Middle frontal gyrus (tissue), 1 donor: Measurements from ENCODE around the gene FGL2.
"Not testable (repeated sequence)": the region's sequence is repeated elsewhere in the genome, so short reads cannot be mapped to it uniquely, and the experiment has no call there.

Source experiments
- DNase-seq: peaks from one replicate; pipeline ENCODE4 v3.0.0-alpha.2; 2015; ENCODE audit warnings: low spot score; ENCODE audit errors: extremely low spot score

FGL2 gene

DNA sequence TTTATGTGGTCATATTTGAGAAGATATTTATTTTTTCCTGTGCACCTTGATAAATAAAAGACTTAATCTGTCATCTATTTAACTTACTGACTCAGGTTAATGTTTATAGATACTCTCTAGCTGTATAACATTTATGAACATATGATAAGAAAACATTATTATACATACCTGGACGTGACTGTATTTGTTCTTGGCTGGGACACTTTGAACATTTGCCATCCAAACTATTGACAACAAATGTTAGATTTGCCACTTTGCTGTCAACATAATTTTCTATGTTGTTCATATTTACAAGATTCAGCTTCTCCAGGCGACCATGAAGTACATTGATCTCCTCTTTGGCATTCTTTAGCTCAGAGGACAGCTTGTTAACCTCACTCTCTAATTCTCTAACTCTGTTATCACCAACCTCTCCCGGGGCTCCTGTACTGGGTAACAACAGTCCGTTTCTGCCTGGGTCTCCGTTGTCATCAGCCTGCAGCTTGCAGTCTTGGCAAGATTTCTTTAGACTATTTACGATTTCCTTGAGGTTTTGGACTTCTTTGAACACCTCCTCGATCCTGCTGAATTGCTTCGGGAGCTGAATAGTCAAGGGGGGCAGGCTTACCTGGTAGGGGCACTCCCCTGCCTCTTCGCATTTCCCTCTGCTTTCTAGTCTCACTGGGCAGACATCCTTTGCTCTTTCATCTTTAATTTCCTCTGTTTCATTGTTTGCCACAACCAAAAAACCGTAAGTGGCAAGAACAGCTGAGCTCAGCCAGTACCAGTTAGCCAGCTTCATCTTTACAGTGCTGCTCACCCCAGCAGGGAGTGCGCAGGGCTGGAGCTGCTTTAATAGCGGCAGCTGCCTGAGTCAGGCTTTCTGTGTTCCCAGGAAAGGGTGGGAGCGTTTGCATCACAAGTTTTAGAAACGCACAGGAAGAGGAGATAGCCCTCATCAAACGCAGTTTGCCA, at the start of gene FGL2:
Gene FGL2, minus strand, starts transcription at position 807 of the 954 bp plus-strand sequence. Its CDS starts 26 bp downstream, at position 781.
- DNase-seq: no peak

- DNase-seq: no peak
Observed at GRCh38 chr7:77248154-77248553, 48.5 kb upstream of the FGL2 start.

DNA sequence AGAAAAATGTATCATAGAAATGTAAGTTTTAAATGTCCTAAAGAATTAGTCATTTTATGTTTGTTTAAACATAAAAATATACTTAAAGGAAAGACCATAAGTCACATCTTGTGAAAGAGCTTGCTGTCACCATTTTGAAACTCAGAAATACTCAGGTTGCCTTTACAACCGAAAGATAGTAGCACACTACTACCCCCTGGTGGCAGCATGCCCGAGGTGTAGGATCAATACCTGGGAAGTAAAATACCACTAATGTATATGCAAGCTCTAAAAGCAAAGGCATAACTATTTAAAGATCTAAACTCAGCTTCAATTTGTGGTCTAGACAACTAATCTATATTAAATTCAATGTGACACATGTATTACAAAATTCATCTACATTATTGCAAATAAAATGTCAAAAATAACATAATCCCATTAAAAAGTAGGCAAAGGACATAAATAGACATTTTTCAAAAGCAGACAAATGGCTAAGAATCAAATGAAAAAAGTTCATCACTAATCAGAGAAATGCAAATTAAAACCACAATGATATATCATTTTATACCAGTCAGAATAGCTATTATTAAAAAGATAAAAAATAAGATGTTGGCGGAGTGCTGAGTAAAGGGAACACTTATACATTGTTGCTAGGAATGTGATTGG, 47.7 kb upstream of the FGL2 start:
- DNase-seq: peak; percentile 16

DNA sequence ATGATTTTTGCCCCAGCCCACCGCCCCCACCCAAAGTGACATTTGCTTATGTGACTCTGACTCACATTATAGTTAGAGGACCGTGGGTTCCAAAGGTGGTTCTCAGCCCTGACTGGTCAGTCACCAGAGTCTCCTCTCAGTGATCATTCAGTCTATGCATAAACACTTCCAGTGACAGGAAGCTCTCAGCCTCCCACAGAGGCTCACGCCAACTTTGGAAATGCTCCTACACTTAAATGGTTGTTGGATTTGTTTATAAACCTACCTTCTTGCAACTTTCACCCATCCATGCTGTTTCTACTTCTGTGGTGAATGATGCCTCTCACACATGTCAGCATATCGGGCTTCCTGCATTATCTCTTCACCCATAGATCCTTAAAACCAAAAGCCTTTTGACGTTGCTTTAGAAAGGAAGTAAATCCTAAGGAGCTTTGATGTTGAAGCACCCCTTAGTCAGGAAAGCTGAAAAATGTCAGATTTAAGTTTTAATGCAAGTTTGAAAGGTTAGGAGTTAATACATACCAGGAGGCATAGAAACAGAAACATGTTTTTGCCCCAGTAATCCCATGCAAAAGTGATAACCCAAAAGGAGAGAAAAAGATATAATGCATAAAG, 46.5 kb upstream of the FGL2 start:
- no peak for DNase-seq

DNA sequence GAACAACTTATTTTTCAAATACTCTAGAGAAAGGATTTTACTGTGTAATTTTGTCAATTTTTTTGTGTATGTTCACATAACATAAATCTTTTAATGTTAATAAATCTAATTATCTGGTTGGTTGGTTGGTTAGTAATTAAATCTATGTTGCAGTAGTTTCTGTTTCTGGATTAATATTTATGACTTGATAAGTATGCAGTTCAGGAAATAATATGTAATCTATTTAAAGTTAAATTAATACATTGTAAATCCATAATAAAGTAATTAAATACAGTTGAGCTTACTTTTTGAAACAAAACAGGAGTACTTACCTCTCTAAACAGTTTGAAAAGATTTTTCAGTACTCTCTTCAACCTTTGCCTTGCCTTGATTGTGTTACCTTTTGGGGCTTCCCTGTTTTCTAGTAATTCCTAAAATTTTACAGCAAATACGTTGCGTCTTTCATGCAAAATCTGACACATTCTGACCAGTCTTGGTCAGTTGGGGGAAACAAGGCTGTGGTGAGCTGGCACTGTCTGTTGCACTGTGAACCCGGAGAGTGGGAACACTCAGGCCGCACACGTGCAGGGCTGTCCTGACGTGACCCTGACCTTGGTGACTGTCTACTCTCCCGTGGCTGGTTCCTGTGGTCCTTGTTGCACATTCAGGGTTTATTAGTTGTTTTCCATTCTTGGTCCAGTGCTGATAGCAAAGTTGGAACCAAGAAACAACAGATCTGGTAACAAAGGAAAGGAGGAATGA, 45.6 kb upstream of the FGL2 start:
- DNase-seq: no peak

DNA sequence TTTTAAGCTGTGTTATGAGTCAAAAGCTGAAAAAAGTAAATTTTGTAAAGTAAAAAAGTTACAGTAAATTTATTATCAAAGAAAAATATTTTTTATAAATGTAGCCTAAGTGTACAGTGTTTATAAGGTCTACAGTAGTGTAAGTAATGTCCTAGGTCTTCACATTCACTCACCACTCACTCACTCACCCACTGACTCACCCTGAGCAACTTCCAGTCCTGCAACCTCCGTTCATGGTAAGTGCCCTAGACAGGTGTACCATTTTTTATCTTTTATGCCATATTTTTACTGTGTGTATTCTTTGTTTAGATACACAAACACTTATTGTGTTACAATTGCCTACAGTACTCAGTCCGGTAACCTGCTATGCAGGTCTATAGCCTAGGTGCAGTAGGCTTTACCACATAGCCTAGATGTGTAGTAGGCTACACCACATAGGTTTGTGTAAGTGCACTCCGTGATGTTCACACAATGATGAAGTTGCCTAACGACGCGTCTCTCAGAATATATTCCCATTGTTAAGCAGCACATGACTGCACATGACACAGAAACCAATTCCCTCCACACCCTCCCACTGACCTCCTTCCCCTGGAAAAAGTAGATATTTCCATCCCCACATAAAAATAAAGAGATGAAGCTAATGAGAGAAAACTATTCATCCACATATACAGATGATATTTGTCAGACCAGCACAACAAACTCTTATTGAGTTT, 44.8 kb upstream of the FGL2 start:
- no peak for DNase-seq

- no peak for DNase-seq
Observed at GRCh38 chr7:77242554-77242953, 42.9 kb upstream of the FGL2 start.

DNA sequence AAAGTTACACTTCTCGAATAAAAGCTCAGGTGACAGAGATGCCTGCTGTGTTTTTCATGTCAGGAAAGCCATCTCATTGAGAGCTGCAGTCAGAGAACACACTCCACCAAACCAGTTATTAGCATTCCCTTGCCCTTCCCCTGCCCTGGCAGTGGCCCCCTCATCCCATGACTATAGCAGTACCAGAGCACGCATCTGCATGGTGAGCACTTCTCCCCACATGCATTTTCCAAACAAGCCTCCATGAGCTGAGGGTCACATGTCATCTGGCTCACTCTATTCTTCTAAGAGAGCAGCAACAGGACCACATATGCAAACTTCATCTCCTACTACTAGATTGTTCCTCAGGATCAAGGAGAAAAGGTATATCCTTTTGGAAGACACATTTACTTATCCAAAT, 42.4 kb upstream of the FGL2 start:
- no peak for DNase-seq

GRCh38 chr7:77239471-77239870, 39.9 kb upstream of the FGL2 start:
- DNase-seq: no peak

- no peak for DNase-seq
Observed at GRCh38 chr7:77238703-77239136, 39.1 kb upstream of the FGL2 start.

DNA sequence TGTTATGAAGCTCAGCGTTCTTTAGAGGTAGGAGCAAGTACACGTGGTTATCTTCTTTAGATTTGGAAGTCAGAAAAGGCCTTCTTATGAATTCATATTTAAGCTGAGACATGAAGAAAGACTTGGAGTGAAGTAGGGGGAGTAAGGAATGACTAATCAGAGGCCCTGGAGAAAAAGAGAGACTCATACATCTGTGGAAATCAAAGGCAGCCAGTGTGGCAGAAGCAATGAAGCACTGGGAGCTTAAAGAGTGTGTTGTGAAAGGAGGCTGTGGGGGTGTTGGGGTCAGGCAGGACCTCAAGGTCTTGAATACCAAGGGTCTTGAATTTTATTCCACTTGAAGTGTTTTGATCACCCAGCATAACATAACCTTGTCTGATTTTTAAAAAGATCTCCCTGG, 35.7 kb upstream of the FGL2 start:
- DNase-seq: no peak

GRCh38 chr7:77232467-77232866, 32.8 kb upstream of the FGL2 start:
- no peak for DNase-seq

DNA sequence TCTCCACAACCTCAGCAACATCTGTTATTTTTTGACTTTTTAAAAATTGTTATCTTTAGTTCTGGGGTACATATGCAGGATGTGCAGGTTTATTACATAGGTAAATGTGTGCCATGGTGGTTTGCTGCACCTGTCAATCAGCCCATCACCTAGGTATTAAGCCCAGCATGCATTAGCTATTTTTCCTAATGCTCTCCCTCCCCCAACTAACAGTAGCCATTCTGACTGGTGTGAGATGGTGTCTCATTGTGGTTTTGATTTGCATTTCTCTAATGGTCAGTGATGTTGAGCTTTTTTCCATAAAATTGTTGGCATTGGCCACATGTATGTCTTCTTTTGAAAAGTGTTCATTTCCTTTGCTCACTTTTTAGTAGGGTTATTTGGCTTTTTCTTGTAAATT, 29.2 kb upstream of the FGL2 start:
- not testable (repeated sequence) for DNase-seq

DNA sequence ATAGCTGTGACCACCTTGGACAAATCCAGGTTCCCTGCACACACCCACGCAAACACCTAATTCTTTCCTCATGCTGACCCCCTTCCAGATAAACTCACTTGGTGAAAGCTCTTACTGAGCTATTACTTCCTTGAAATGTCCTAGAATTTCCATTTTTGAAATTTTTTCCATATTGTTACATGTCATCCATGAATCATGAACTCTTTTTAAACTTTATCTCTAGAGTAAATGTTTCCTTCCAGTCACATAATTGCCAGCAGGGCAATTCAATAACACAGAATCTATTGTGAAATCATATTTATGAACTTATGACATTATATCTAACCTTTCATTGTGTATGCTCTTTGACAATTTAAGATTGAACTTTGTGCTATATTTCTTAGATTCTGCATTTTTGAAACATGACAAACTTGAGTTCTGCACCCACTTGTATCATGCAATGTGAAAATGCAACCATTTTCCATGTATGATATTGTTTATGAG, 26.8 kb upstream of the FGL2 start:
- no peak for DNase-seq

DNA sequence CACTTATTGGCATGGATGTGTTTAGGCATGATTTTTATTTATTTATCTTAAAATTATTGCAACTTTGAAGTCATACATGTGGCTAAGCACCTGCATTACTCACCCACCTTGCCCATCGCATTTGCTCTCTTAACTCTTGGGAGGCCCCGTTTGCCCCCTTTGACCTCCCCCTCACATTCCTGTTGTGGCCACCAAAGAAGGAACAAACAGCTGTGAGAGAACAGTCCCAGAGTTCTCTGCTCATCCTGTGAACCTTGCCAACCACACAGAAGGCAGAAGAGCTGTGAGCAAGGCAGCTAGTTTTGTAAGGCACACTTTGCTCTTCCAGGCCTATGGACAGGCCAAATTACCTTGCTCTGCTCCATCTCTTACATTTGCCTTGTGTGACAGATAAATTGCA, 23.6 kb upstream of the FGL2 start:
- DNase-seq: no peak

GRCh38 chr7:77222819-77223218, 23.2 kb upstream of the FGL2 start:
- DNase-seq: no peak

DNA sequence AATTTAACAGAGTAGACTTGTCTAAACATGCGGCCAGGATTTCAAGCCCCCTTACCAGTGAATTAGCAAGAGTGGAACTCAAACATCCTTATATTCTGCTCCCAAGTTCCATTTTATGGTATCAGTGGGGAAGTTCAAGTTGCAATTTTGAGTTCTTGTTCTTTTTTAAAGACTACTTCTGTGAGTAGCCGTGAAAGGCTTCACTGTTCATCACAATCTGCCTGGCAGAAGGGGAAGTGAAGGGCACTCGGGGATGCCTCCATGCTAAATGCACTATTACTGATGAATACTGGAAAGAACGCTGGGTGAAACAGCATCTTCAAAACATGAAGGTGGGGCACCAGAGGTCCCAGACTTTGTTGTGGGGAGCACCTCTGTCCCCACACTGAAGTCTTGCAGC, 22.4 kb upstream of the FGL2 start:
- DNase-seq: no peak

DNA sequence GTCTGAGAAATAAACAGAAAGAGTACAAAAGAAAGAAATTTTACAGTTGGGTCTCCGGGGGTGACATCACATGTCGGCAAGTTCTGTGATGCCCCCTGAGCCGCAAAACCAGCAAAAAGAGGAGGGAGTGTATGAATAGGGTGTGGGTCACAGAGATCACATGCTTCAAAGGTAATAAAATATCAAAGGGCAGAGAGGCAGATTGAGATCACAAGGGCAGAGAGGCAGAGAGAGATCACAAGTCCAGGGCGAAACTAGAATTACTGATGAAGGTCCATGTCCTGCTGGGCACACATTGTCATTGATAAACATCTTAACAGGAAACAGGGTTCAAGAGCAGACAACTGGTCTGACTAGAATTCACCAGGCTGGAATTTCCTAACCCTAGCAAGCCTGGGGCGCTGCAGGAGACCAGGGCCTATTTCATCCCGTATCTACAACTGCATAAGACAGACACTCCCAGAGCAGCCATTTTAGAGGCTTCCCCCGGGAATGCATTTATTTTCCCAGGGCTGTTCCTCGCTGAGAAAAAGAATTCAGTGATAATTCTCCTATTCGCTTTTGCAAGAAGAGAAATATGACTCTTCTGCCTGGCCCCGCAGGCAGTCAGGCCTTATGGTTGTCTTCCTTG, 20.2 kb upstream of the FGL2 start:
- not testable (repeated sequence) for DNase-seq

DNA sequence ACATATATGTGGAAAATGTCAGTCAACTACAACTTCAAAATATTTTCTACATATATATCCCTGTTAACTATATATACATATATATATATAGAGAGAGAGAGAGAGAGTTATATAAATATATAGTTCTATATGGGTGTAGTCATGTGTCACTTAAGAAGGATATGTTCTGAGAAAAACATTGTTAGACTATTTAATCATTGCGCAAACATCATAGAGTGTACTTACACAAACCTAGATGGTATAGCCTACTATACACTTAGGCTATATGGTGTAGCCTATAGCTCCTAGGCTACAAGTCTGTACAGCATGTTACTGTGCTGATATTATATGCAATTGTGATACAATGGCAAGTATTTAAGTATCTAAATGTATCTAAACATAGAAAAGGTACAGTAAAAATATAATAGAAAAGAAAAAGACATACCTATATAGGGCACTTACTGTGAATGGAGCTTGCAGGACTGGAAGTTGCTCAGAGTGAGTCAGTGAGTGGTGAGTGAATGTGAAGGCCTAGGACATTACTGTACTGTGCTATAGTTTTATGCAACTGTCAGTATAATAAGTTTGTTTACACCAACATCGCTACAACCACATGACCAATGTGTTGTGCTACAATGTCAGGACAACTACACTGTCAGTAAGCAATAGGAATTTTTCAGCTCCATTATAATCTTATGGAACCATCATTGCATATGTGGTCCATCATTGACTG, 18.0 kb upstream of the FGL2 start:
- no peak for DNase-seq
